IPS DF 4.7 (cell line): ENCODE measurements around the gene POU6F2.
"Not testable (repeated sequence)": the region's sequence is repeated elsewhere in the genome, so short reads cannot be mapped to it uniquely, and the experiment has no call there.

Source experiments
- DNase-seq: peaks from one replicate; pipeline ENCODE4 v3.0.0-alpha.2; 2013; ENCODE audit warnings: low spot score; ENCODE audit errors: extremely low read depth

POU6F2 gene

DNA sequence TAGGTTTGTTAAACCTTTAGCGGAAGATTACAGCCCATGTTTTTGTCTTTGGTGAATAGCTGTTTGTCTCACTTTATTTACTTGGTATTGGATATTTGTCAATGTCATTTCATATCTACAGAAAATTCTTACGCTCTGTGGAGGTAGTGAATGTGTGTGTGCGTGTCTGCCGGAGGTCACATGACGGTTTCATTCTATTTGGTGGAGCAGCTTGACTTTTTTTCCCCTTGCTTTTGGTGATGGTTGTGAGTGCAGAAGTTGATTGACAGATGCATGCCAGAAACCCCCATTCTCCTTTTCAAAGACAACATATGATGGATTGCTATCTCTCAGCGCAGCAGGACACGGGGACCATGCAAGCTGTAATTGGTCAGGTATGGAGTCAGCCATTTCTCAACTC is at the start of gene POU6F2:
TSS of gene POU6F2 (plus strand) at position 225 of the 400 bp plus-strand sequence. CDS start at position 270, 45 bp downstream.
- no peak for DNase-seq

GRCh38 chr7:38928506-38928905 is 49.2 kb upstream of the POU6F2 start:
- no peak for DNase-seq

- DNase-seq = no peak
These were observed 48.1 kb upstream of the POU6F2 start for GRCh38 chr7:38929460-38930171.

GRCh38 chr7:38932509-38933168 is 45.1 kb upstream of the POU6F2 start:
- DNase-seq = no peak

DNA sequence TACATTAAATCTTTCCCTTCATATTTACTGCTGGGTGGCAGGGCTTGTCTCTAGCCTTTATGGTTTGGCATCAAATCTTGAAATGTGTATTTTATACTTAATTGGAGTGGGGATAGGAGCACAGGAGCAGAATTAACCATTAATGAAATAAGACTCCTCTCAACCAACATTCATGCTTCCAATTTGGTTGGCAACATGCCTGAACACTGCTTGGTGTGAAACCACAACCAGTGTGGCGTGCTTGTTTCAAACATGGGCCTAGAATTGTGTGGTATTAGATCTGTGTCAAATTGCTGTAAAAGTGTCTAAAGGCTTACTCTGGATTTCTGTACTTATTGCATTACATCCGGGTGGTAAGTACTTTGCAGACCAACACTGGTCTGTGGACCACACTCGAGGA is 43.7 kb upstream of the POU6F2 start:
- no peak for DNase-seq

GRCh38 chr7:38934536-38934935 is 43.2 kb upstream of the POU6F2 start:
- no peak for DNase-seq

DNA sequence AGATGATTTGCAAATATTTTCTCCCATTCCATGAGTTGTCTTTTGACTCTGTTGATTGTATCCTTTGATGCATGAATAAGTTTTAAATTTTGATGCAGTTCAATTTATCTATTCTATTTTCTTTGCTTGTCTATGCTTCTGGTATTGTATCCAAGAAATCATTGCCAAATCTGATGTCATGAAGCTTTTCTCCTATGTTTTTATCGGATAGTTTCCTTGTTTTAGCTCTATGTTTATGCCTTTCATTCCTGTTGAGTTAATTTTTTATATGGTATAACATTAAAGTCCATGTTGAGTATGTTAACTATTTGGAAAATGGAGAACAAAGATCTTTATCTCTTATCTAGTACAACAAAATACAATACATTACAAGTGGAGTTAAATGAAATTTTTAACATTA is 41.1 kb upstream of the POU6F2 start:
- no peak for DNase-seq

- DNase-seq = no peak
These were observed 39.7 kb upstream of the POU6F2 start for GRCh38 chr7:38938001-38938485.

DNA sequence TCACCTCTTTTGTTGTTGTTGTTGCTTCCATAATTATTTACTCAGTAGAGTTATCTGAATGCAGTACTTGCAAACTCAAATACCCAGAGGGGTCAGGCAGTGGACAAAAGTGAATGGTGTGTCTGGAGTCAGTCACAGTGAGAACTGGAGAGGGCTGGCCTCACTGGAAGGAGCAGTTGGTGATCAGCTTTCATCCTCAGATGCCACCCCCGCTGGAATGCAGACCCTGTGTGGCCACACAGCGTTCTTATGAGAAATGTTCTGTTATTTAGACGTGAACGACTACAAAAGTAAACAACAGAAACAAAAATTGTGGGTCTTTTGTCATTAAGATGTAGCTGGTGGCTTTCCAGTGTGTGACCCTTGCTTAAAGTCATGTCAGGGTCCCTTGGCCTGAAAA is 39.1 kb upstream of the POU6F2 start:
- no peak for DNase-seq

GRCh38 chr7:38940774-38941173 is 36.9 kb upstream of the POU6F2 start:
- DNase-seq = no peak

DNA sequence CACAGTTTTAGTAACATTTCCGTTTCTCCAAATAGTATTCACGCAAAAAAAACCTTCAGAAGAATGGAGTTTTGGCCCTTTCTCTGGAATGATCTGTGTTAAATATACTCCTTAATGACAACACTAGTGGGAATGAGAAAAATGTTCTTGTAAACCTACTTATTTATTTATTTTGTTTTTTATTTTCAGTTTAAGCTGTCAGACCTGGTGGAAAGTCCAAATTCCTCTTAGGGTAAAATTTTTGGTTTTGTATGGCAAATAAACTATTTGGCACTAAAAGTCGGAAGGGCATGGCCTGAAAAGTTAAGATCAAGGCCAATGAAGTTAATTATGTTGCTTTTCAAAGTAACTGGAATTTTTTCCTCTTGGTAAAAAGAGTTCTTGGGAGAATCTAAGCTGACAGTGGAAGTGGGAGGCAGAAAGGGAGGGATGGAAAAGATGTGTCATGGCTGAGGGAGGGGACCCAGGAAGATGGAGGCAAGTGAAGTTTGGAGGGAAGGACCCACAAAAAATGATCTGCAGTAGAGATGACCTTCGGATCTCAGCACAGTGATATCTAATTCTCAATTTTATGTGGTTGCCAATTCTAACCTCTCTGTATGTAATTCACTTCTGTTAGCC is 35.2 kb upstream of the POU6F2 start:
- DNase-seq = no peak

- not testable (repeated sequence) for DNase-seq
These were observed 30.2 kb upstream of the POU6F2 start for GRCh38 chr7:38947541-38947940.

- DNase-seq = no peak
These were observed 27.4 kb upstream of the POU6F2 start for GRCh38 chr7:38950309-38950708.

DNA sequence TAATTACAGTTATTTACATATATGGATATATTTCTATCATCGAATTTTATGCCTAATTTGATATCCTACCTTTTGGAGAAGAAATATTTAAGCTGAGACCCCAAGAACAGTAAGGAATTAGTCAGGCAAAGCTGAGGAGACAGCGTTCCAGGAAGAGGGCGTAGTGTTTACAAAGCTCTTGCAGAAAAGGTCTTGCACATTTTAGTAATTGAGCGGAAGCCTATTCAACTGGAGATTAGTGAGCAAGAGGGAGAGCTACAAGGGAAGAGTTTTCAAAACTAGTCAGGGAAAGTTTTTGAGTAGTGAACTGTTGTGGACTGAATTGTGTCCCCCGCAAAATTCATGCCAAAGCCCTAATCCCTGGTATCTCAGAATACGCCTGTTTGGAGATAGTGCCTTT is 26.5 kb upstream of the POU6F2 start:
- DNase-seq = no peak

DNA sequence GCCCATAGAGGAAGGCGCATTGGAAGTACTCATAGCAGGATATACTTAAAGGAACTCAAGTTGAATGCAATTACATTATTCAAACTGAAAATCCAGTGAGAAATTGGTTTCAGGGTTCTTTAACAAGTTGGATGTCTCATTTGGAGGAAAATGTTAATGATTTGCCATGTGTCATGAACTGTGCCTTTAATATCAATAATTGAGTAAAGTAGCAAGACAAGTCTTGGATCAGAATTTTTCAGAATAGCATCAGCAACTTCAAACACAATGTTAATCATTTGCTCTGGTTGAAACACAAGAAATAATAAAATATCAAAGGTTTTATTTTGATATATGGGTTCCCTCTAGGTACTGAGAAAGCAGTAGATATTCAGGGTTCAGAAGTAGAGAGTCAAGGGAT is 24.5 kb upstream of the POU6F2 start:
- no peak for DNase-seq

DNA sequence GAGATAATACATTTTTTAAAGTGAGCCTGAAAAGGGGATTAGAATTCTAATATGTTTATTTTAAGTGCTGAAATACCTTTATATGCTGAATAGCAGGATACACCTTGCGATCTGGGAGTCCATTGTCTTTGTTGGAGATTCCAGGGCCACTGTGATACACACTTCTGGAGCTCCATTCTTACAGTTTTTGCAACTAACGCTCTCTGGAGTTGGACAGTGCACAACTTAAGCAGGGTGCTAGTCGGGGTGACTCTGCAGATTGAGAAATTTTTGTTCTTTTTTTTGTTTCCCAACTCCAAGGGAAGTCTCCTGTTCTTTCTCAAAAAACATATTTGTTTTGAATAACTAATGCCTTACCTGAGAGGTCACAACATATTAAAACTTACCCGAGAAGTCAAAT is 23.7 kb upstream of the POU6F2 start:
- DNase-seq = no peak

DNA sequence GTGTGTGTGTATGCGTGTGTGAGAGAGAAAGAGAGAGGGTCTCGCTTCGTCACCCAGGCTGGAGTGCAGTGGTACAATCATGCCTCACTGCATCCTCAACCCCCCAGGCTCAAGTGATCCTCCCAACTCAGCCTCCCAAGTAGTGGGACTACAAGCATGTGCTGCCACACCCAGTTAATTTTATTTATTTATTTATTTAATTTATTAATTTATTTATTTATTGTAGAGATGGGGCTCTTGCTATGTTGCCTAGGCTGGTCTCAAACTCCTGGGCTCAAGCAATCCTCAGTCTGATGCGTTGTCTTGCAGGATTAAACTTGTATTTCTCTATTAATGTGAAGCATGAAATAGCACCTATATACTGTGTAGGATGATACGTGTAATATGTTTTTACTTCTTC is 21.8 kb upstream of the POU6F2 start:
- no peak for DNase-seq

DNA sequence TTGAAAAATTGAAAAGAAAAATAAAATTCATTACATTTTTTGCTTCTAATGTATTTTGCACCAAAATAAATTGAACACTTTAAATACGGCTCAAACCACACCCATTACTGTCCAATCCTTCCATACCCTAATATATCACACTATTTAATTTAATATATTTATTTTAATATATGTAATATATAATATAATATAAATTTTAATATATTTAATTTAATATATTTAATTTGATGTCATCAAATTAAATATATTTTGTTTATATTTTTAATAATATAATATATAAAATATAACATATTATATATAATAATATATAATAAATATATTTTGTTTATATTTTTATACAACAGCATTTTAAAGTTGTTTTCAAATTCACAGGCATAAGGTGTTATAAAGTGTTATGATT is 15.7 kb upstream of the POU6F2 start:
- no peak for DNase-seq

DNA sequence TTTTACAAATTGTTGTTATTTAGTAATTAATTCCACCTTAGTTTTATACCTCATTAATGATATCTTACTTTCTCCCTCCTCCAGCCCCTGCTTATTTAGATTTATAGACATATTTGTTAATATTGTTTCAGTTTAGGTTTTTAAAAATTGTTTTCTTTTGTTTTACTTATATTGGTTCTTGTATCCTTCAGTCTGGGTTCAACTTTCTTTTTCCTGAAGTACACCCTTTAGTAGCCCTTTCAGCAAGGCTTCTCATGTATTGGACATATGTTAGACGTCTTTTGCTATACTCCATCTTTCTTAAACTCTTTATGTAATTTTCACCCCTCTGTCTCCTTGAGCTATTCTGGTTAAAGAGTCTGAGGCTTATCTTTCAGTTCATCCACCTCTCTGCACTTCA is 12.8 kb upstream of the POU6F2 start:
- no peak for DNase-seq

GRCh38 chr7:38973760-38974159 is 3.9 kb upstream of the POU6F2 start:
- no peak for DNase-seq

GRCh38 chr7:38975944-38976392 is 1.7 kb upstream of the POU6F2 start:
- DNase-seq = no peak

DNA sequence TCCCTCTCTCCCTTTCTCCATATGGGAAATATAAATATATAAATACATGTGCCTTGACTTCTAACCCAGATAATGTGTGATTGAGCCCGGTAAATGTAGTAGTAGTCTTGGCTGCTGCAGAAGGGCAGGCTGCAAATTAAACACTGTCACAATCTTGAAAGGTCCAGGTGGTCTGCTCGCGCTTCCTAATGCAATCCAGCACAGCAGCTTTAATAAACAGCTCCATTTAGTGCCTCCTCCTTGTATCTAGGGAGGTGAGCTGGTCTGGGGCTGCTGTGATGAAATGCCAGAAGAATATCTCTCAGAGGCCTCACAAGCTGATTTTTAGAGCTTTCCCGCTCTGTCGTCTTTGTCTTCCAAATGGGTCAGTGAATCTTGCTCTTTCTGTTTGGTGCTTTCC is 782 bp downstream of the POU6F2 start:
- DNase-seq = no peak

GRCh38 chr7:38992203-38992602 is 14.5 kb downstream of the POU6F2 start:
- DNase-seq = no peak
